DMS79 treated with DMSO at 0.1 percent for 48 hours (cell line): ENCODE measurements around the gene SV2C.
"Not testable (repeated sequence)": the region's sequence is repeated elsewhere in the genome, so short reads cannot be mapped to it uniquely, and the experiment has no call there.

ENCODE experiments used
- DNase-seq: peaks from one replicate; lab custom pipeline; 2025; lab: John Stamatoyannopoulos, UW

The SV2C gene

DNA sequence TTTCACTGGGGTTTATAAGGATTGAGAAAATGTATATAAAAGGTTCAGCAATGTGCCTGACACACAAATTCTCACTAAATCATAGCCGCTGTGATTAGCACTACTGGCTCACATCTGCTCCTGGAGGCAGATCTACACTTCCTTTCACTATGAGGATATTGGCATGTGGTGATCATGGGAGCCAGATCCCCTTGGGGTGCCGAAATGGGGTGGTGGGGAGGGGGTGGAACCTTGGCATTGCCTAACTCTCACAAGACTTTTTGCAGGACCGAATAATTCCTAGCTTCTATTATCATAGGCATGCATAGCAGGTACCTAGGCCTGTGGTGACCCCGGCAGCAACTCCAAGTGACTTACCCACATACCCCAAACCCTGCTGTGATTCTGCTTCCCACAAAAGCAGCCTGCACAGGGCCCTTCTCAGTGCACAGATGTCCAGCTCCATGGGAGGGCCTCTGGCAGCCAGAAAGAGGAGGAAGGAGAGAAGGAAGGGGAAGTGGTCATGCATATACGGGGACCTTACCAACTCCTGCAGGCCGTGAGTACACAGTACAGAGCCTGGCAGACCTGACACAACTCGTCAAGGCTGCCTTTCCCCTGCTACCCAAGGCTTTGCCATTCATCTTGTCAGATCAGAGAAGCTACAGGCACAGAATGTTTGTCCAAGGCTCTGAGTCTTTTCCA is 258.6 kb downstream of the SV2C start:
- no peak for DNase-seq

DNA sequence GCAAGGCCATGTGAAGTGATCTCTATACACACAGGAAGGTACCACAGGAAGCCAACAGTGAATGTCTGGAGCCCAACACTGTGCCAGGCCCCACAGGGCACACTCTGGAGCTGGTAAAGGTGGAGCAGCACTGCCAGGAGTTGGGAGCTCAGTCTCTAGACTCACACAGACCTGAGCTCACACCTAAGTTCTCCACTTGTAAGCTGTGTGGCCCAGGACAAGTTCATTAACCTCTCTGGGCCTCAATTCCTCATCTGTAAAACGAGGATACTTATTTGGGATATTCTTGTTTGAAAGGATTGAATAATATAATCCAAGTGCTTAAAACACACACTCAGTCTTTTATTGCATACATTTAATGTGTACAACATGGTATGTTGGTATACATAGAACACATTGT is 259.3 kb downstream of the SV2C start:
- DNase-seq: no peak

DNA sequence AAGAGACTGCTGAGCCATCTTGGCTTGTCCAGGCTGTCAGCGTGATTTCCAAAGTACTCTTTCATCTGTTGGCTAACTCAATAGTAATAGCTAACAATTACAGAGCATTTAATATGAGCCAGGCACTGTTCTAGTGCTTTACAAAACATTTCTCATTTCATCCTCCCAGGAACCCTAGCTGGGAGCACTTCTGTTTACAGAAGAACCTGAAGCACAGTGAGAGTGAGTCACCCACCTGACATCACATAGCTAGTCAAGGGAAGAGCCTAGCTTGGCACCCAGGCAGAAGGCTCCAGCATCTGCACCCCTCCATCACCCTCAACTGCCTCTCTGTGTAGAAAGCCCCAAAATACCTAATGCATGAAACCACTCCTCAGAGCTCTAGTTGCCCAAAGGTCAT is 262.4 kb downstream of the SV2C start:
- no peak for DNase-seq

DNA sequence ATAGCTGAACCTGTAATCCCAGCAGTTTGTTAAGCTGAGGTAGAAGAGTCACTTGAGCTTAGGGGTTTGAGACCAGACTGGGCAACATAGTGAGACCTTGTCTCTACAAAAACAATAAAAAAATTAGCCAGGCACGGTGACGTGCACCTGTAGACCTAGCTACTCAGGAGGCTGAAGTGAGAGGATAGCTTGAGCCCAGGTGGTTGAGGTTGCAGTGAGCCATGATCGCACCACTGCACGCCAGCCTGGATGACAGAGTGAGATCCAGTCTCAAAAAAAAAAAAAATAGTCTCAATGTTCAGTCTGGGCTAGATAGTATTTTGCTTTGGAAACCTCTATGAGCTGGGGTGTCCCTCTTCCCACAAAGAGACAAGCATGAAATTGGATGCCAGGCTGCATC is 268.0 kb downstream of the SV2C start:
- no peak for DNase-seq

DNA sequence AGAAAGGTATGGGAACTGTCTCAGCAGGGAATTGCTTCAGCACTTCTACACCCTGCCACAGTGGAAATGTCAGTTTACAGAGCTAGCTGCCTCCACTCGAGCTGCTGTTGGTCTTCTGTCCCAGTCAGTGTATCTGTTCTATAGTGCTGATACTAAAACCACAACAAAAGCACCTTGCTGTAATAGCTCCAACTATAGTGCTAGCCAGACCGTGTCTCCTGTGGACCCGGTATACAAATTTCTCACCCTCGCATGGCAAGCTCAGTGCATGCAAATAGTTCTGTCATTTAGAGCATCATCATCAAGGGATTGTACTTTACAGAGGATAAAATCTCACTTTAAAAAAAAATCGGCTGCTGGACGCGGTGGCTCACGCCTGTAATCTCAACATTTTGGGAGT is 268.4 kb downstream of the SV2C start:
- DNase-seq: no peak

DNA sequence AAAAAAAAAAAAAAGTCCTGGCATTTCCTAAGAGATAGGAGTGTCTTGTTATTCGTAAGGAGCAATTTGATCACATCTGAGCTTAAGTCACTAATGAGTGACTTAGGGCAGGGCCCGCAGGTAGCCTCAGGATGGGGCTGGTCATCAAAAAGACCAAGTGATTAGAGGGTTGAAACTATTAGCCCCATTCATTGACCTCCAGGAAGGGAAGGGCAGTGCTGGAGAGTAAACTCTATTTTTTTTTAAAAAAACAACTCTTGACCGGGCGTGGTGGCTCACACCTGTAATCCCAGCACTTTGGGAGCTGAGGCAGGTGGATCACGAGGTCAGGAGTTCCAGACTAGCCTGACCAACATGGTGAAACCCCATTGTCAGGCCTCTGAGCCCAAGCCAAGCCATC is 273.7 kb downstream of the SV2C start:
- no peak for DNase-seq

DNA sequence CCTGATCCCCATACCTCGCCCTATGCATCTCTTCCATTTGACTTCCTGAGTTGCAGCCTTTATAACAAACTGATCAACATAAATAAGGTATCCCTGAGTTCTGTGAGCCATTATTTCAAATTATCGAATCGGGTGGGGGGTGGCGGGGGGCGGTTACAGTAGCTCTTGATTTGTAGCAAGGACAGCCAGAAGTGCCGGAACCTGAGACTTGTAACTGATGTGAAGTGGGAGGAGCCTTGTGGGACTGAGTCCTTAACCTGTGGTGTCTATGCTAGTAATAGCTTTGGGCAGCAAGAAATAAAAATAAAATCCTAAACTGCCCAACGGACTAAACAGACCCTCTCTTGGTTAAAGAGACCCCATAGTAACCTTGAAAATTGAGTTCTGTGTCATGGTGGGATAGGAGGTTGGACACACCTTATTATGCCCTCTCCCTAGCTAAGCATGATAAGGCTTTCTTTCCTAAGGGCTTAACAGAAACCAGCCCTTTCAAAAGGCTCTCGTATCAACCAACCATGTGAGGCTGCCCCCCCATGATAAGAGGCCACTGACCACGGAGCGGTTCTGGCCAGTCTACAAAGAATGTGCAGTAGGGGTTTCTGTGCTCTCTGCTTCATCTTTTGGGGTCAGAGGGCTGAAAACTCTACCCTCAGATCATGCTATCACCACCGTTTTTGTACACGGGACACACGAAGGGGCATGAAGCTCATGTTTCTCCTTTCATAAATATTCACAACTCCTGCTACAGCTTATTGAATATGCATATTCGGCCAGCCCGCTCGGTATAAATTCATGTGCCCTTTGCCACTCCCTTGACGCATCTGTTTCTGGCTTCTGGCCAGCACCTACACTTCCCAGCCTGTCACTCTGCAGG is 280.4 kb downstream of the SV2C start:
- DNase-seq: no peak

DNA sequence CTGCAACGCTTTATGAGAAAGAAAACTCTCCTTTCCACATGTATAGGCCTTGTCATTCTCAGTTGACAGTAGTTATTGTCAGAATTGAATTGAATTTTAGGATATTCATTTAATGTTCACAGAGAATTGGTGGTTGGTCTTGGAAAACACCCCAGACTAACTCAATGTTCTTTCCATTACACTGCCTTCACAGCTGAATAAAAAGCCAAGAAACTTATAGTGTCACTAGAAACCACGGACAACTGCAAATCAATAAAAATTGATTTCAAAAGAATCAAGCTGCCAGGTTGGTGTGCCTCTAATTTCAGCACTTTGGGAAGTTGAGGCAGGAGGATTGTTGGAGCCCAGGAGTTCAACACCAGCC is 281.0 kb downstream of the SV2C start:
- DNase-seq: no peak

DNA sequence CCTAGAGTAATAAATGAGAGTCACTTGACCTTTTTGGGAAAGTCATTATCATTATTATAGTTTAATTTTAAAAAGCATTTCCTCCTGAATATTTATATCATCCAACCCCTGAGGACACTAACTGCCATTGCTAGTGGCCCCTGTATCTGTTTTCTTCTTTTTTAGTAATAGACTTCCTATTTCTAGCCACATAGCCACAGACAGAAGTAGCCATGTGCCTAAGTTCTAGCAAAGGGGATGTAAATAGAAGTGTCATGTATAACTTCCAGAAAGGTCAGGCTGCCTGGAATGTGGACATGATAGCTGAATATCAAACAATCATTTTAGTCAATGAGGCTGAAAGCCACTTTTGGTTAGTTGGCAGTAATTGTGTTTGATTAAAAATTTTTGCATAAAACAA is 282.4 kb downstream of the SV2C start:
- DNase-seq: no peak

DNA sequence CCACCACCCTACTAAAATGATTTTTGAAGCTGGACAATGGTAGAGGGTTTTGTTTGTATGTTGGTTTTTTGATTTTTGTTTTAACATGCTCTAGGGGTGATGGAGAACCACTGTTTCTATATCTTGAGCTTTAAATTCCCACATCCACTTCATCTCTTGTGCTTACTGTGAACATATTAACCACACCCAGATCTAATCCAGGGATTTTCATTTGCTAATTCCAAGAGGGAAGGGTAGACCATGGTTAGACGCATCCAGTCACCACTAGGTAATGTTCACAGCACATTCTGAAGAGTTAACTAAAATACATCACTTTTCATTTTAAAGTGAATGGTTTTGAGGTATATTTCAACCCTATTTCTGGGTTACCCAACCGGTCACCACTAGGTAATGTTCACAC is 283.4 kb downstream of the SV2C start:
- no peak for DNase-seq

DNA sequence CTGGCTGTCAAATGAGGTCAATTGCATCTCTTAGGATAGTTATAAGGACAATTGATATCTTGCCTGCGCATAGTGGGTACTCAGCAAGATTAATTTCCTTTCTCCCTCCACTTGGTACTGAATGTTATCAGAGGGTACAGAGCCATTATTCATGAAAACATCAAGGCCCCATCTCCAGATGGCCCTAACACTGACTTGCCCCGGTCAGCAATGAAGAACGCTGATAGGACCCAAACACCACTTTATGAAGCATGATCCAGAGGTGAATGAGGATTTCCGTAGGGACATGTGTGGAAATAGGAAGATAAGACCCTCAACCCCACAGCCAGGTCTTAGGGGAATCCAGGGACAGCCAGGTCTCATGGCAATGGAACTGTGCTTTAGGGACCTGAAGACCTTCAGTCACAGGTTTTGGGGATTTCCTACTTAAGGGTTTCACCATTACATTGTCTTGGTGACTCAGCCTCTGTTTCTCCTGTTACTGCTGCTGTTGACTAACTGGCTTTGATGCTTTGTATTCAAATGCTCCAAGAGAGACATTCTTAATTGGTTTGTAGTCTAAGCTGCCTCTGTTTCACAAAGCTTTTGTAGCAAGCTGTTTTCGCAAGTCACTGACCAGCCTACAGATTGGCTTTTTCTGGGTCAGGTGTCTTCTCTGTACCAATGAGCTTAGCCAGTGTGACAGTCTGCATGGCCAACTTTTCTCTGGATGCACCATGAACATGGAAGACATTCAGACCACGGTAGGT is 284.6 kb downstream of the SV2C start:
- no peak for DNase-seq

DNA sequence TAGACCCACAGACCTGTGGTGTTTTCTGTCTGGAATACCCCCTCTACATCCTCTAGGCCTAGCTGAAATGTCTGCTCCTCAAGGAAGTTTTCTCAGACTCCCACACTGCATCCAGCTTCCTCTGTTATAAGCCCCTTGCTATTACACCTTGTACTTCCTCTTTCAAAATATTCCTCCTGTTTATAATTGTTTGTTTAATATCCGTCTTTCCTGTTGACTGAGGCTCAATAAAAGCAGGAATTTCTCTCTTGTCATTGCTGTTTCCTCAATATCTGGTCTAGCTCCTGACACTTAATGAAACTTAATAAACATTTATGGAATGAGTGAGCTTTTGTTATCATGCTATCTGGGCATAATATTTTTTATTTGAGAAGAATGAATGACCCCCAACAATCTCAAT is 285.8 kb downstream of the SV2C start:
- DNase-seq: no peak

DNA sequence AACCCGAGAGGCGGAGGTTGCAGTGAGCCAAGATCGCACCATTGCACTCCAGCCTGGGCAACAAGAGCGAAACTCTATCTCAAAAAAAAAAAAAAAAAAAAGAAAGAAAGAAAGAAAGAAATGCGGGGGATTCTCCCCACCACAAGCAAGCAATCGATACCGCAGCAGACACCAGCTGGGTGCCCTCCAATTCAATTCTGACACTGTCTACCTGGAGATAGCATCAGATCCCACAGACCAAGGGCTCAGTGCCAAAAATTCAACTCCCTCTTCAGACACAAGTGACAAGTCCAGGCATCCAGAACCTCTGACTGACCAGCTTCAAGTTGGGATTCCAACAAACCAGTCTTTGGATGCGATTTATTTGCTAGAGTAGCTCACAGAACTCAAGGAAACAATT is 286.5 kb downstream of the SV2C start:
- not testable (repeated sequence) for DNase-seq

DNA sequence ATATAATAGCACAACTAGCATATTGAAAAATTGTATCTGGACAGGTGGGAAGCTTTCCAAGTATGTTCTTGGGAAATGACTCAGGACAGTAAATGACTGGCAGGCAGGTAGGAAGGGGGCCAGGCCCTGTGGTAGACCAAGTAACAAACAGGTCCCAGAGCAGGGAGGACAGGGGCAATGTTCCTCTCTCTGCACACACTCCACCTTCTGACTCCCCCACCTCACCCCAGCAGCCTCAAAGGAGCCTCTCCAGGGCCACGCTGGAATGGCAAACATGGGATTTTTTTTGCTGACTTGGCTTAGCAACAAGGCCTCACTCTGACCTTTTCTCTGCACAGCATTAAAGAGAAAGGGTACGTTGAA is 288.8 kb downstream of the SV2C start:
- no peak for DNase-seq

DNA sequence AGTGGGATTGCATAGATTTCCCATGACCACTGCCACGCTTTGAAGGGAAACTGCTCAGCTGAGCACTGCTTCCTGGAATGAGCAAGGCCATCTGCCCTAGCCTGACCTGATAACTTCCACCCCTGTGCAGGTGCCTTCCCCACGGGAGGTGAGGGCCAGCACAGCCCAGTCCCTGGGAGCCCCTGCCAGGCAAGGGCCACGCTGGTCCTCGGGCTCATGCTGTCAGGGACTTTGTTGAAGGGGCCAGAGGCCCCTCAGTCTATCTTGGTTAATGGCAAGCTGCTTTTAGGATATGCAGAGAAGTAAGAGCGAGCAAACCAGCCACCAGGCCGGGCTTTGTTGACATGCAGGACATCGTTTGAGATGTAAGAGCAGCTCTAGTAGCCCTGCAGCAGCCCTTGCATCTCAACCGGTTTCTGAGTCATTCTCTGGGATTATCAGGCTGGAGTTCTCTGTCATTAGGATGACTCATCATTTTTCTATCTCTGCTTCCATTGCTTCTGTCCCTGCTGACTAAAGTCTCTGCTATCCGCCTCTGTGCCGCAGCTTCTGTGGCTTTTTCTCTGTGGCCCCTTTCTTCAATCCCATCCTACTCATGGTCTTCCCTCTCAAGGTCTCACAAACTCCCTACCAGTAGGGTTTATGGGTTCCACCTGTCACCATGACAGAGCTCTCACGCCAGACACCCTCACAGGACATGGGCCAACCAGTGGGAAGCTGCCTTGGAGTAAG is 289.3 kb downstream of the SV2C start:
- DNase-seq: no peak

DNA sequence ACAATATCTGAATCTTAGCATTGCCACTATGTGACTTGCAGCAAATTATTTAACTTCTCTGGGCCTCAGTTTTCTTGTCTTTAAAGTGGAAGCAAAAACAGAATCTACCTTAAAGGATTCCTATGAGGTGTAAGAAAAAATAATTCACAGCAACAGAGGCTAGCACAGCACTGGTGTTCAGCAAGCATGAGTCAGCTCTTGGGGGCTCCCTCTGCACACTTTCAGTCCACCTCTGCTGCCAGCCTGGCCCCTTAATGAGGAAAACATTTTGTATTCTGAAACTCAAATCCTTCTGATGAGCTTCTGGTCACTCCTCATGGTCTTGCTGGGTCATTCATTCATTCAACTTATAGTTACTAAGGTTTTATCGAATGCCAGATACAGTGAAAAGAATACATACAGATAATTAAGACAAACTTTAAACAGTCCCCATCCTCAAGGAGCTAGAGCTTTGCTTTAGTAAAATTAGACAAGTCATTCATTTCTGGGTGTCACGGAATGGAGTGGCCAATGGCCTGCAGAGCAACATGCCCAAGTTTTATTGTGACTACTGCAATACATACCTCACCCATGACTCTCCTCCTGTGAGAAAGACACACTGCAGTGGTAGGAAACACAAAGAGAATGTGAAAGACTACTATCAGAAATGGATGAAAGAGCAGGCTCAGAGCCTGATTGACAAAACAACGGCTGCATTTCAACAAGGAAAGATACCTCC is 293.1 kb downstream of the SV2C start:
- DNase-seq: no peak

DNA sequence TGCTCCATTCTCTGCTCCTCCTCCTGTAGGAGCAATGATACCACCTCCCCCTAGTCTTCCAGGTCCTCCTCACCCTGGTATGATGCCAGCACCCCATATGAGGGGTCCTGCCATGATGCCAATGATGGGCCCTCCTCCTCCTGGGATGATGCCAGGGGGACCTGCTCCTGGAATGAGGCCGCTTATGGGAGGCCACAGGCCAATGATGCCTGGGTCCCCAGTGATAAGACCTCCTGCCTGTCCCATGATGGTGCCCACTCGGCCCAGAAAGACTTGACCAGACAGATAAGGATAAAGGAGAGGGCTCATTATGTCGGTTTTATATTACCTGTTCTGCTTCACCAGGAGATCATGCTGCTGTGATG is 293.7 kb downstream of the SV2C start:
- DNase-seq: no peak

DNA sequence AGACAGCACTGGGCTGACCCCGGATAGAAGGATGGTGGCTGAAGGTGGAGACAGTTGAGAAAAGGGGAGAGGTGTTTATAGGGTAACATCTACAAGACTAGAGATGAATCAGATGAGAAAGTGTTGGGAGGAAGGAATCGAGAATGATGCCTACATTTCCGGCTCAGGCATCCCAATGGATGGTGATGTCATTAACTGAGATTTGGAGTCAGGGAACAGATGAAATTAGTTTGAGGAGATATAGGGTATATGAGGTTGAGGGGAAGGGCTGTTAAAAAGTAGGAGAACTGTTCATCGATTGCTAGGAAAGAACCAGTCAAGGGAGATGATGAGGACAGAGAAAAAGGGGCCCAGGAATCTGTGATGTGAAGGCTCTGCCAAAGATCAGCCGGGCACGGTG is 295.2 kb downstream of the SV2C start:
- DNase-seq: no peak

DNA sequence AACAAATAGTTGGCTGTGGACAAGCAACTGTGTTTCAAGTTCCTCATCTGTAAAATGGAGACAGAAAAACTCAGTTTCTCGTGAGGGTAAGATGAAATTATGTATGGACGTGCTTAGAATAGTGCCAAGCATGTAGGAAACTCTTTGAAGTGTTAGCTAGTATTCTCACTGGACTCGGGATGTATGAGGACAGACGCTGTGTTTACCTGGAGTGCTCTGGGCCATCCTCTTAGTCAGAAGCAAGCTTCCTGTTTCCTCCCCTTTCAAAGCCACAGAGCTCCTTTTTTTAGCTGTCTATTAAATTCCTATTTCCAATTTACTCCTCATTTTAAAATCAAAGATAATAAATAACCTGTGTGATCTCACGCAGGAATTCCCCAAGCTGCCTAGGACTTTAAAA is 296.1 kb downstream of the SV2C start:
- DNase-seq: no peak

DNA sequence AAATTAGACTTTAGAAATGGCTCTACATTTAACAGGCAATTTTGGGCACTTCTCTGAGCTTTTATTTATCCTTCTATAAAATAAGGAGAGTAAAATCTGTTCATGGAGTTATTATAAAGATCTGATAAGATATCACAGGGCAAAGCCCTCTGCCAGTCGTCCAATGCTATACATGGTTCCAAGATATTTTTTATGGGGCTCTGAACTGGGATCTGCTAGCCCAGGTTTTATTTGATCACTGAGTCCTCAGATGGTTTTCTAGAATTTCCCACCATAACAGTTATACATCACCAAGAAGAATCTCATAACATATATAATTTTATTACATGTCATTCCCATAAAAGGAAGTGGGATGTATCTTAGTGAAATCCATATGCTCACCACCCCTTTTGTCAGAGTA is 296.7 kb downstream of the SV2C start:
- DNase-seq: no peak

DNA sequence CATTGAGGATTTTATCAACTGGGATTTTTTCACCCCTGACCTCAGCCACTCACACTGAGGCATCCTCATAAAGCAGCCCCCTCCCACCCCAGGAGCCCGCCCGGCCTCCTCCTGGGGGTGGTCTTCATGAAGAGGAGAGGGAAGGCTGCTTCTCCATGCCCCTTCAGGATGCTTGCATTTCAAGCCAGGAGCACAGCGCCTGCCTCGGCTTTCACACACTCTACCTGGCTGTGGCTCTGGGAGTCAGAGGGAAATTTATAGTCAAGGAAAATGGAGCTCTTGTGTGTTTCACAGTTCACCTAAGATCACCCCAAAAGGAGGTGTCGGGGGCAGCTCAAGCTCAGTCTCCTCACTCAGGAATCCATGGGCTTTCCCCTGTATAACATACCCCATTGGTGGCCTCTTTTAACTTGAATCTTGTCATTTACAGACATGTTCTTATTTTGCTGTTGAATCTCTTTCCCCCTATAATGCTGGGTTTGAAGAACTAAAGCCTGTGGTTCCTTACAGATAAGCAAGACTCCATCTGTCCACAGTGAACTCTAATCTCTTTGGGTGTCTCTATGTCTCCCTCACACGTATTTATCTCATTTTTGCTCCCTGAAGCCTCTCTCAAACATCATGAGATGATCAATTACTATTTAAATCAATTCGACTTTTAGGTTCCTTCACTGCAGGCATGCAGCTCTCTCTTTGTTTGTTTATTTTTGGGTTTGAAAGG is 297.3 kb downstream of the SV2C start:
- no peak for DNase-seq
